Measurements from ENCODE around the gene RFFL.
"Not testable (repeated sequence)": the region's sequence is repeated elsewhere in the genome, so short reads cannot be mapped to it uniquely, and the experiment has no call there.

Gene RFFL

GRCh38 chr17:35046245-35046644 lies 17.3 kb downstream of the RFFL start:
- DNase-seq, result no peak

- not testable (repeated sequence) for DNase-seq
Observed at GRCh38 chr17:35045458-35045979, 18.0 kb downstream of the RFFL start.

- DNase-seq, result no peak
Observed at GRCh38 chr17:35044181-35044580, 19.3 kb downstream of the RFFL start.

GRCh38 chr17:35041390-35041789 lies 22.1 kb downstream of the RFFL start:
- DNase-seq, result no peak

DNA sequence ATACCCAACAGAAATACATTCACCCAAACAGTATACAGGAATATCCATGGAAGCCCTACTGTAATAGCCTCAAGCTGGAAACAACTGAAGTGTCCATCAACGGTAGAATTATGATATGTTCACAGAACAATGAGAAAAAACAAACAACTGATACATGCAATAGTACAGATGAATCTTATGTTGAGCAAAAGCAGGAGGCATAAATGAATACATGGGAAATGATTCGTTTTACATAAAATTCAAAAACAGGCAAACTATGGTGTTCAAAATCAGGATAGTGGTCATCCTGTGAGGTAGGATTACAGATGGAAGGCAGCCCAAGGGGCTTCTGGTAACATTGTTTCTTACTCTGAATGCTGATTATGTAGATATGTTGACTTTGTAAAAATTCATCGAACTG lies 25.1 kb downstream of the RFFL start:
- DNase-seq, result no peak

- no peak for DNase-seq
Observed at GRCh38 chr17:35030780-35031179, 32.7 kb downstream of the RFFL start.

- no peak for DNase-seq
Observed at GRCh38 chr17:35028531-35029262, 34.8 kb downstream of the RFFL start.

DNA sequence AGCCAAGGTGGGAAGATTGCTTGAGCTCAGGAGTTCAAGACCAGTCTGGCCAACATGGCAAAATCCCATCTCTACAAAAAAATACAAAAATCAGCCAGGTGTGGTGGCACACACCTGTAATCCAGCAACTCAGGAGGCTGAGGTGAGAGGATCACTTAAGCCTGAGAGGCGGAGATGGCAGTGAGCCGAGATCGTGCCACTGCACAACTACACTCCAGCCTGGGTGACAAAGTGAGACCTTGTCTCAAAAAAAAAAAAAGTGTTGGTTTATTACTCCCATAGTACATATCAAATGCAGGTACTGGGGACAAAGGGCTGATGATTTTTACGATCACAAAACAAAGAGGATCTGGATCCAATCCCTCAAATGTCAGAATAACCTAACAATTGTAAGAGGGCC lies 35.4 kb downstream of the RFFL start:
- DNase-seq, result not testable (repeated sequence)

DNA sequence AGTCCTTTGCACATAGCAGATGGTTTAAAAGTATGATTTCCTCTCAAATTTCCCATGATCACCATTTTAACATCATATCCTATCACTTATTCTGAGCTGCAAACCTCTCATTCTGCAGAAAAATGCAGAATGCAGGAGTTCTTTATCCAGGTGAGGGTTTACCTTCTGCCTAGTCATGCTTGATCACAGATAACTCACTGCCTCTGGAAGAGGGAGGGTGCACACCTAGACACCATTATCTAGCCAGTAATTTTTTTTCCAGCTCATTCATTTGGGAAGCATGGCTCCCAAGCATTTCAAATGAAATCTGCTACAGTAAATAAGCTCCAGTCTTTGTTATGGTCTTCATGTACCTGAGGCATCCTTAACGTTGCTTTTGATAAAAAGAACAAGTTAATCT lies 38.0 kb downstream of the RFFL start:
- no peak for DNase-seq

DNA sequence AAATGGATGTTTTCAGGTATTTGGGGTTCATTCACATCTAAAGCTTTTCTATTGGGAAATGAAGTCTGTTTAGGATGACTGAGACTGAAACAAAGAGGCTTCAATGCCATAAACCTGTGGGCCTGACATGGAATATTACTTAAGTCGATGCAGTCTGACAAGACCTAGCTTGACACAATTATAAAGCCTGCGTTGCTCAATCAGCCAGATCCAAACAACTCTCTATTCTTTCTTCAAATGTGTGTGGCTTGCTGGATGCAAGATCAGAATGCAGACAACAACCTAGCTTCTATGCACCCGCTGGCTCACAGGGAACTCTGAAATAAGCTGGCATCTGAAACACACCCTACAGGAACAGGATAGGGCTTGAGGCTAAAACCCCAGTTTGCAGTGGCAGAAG lies 40.0 kb downstream of the RFFL start:
- DNase-seq, result no peak

GRCh38 chr17:35022536-35023063 lies 40.9 kb downstream of the RFFL start:
- DNase-seq, result peak; percentile 67

- no peak for DNase-seq
Observed at GRCh38 chr17:35021520-35022380, 41.8 kb downstream of the RFFL start.

DNA sequence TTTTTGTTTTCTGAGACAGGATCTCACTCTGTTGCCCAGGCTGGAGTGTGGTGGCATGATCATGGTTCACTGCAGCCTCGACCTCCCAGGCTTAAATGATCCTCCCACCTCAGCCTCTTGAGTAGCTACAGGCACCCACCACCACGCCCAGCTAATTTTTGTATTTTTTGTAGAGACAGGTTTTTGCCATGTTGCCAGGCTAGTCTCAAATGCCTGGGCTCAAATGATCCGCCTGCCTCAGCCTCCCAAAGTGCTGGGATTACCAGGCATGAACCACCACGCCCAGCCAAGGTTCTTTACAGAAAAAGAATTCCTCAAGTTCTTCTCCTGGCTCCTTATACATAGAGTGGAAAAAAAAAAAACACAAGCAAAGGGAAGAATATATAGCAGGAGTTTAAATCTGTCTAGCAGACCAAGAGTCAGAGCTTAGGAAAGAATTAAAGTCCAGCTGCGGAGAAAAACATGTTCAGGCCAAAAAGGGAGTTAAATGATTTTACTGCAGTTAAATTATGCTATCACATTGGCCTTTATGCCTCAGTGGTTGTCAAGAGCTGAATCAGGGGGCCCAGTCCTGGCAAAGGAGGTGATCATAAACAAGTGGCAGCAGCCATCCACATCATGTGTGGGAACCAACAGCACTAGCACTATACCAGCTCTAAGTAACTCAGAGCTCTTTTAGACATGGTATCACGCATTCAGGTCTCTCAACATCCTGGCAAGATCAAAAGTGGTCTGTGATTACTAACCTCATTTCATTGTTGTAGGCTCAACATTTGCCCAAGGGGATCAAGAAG lies 43.9 kb downstream of the RFFL start:
- no peak for DNase-seq

- DNase-seq, result no peak
Observed at GRCh38 chr17:35018814-35019213, 44.7 kb downstream of the RFFL start.

GRCh38 chr17:35017021-35017420 lies 46.5 kb downstream of the RFFL start:
- no peak for DNase-seq

- DNase-seq, result no peak
Observed at GRCh38 chr17:35016369-35016768, 47.1 kb downstream of the RFFL start.

DNA sequence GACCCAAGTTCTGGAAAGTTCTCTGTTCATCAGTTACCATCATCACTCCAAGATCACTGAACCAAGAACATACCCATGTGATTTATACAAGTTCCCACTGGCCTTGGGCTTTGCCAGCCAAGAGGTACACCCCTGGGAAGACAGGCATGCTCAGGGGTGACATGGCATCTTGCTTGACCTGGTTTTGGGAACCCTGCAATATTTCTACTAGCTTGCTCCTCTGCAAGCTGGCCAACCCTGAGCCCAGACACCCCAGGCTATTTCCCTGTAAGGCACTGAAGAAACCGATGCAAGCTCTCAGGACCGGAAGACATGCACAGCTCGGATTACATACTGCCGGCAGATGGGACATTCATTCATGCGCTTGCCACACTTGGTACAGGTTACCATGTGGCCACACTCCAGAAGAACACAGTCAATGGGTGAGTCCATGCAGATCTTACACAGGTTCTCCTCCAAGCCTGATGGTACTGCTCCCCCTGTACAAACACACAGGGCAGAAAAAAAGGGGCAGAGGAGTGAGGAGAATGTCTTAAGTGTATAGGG lies 51.8 kb downstream of the RFFL start:
- no peak for DNase-seq

DNA sequence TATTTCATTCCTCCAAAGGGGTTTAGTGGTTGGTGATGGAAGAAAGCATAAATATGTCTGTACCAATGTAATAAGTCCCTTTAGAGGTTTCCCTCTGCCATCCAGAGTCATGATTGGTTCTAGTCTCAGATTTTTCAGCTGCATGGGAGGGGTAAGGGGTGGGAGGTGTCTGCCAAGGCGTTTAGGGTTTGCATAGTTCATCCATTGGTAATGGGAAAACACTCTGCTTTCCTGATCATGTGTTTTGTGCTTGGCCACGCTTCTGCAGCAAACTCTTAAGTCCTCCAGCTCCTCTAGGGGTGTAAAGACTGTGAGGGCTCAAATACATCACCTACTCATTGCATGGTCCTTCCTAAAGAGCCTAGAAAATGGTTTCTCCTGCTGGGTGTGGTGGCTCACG lies 53.4 kb downstream of the RFFL start:
- no peak for DNase-seq

DNA sequence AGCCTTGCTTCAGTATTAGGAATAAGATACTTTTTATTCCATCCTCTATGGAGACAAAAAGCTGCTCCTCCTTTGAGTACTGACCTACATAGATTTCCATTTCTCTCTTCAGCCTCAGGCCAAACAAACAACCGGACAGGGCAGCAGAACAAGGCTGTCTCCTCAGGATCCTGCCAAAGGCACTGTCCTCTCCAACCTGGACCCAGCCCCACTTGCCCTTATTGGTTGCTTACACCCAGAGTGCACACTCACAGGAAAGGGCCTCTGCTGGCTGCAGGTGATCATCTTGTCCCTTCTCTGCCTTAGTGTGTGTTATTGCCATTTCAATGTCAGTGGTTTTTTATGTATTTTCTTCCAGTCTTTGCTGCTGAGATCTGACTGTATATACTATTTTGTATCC lies 56.5 kb downstream of the RFFL start:
- DNase-seq, result no peak

GRCh38 chr17:35006345-35006744 lies 57.2 kb downstream of the RFFL start:
- DNase-seq, result no peak

DNA sequence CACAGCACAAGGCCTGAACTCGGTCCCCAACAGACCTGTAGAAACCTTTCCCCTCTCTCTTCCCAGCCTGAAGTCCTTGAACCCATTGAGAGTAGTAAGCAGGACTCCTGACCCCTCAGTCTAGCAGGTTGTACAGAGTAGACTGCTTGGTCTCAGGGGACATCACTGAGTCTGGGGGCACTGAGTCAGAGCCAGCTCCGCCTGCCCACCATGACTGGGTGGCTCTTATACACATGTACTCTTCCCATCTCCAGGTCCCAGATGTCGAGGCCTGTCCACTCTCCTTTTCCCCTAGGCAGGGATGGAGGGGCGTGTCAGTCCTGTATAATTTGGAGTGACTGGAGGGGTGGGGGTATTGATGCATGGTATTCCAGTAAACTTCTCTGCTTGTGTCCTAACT lies 59.7 kb downstream of the RFFL start:
- no peak for DNase-seq

DNA sequence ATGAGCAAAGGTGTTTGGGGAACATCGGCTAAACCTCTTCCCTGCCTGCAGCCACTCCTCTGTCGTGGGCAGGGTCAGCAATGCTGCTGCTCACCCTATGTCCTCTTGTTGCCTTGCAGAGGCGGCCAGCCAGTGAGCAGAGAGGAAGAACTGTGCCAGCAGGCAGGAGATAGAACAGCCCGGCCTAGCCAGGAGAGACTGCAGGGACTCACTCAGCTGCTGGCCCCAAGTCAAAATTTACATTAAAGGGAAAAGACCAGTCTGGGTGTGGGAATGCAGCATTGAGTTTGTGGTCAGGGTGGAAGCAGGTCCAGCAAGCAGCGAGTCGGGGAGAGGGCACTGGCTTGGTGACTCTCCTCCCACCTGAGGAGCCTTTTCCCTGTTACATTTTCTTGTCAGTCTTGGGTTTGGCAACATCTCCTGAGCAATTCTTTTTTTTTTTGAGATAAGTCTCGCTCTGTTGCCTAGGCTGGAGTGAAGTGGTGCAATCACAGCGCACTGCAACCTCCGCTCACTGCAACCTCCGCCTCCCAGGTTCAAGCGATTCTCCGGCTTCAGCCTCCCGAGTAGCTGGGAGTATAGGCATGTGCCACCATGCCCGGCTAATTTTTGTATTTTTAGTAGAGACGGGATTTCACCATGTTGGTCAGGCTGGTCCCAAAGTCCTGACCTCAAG lies 60.5 kb downstream of the RFFL start:
- DNase-seq, result no peak

Data from activated CD4-positive, alpha-beta T cell treated with anti-CD3 and anti-CD28 coated beads, Interleukin-2, amount 50 U/mL, for 1 hour (primary cell).